Transverse colon (tissue), 4 donors: ENCODE results near the gene DGUOK. TPM values are rescaled to one million over a fixed set of nuclear protein-coding genes. Genes with fewer than 3 reads are reported as not detected.

Experiments
- DNase-seq: peaks from one replicate; pipeline ENCODE4 v3.0.0-alpha.2; 2019
- H3K27ac ChIP-seq, 4 donors: fragments of 200-600 bp; sonication (generic); 2 replicates each; pipeline ENCODE4 v1.5.1; 2016 to 2018; ENCODE audit warnings: inconsistent platforms in 4 of 4
- H3K27me3 ChIP-seq: fragments of 200-600 bp; sonication (generic); 2 replicates; pipeline ENCODE4 v1.5.1; 2017; ENCODE audit warnings: inconsistent platforms
- H3K36me3 ChIP-seq, 4 donors: fragments of 200-600 bp; sonication (generic); 2 replicates each; pipeline ENCODE4 v1.5.1; 2017 to 2019; ENCODE audit warnings: inconsistent platforms in 4 of 4
- H3K4me1 ChIP-seq, 4 donors: fragments of 200-600 bp; sonication (generic); 2 replicates each; pipeline ENCODE4 v1.5.1; 2017 to 2020; ENCODE audit warnings: inconsistent platforms in 4 of 4
- H3K4me3 ChIP-seq, 4 donors: fragments of 200-600 bp; sonication (generic); 1 replicate in 1 of 4; 2 replicates in 3 of 4; pipeline versions ENCODE4 v1.5.1 to v1.6.1; 2017 to 2019; ENCODE audit warnings: inconsistent platforms in 4 of 4
- H3K9me3 ChIP-seq, 2 donors: fragments of 200-600 bp; sonication (generic); 2 replicates each; pipeline ENCODE4 v1.5.1; 2017 to 2019; ENCODE audit warnings: inconsistent platforms in 2 of 2
- EP300 ChIP-seq: sonication (generic); formaldehyde crosslinking; IDR thresholded peaks from one replicate; pipeline ENCODE4 v1.6.1; 2017; ENCODE audit warnings: antibody characterized with exemption, low read depth
- POLR2A ChIP-seq: fragments of 450-650 bp; IDR thresholded peaks from one replicate; pipeline ENCODE4 v1.6.1; 2016; ENCODE audit warnings: antibody characterized with exemption, mild to moderate bottlenecking, moderate library complexity
- POLR2AphosphoS5 ChIP-seq, 3 donors: sonication (generic); formaldehyde crosslinking; IDR thresholded peaks; one replicate each; pipeline ENCODE4 v1.6.1; 2016; ENCODE audit warnings: antibody characterized with exemption in 3 of 3
- WGBS, 2 donors: methylation state at CpG; one replicate each; pipeline ENCODE4 v1.1.5; 2018; ENCODE audit warnings: low coverage in 1 of 2; 5-methylcytosine and 5-hydroxymethylcytosine counted together
- in situ Hi-C, 4 donors: fragments of 200-750 bp; cut with MboI; loops; one replicate each; pipeline versions ENCODE4 v1.15.0 to v1.15.1; 2017; ENCODE audit warnings: low sequenced_read_pairs in 3 of 4, low pct_ligation_motif_present in 1 of 4, low pct_unique_long_range_greater_than_20kb in 1 of 4
- intact Hi-C: fragments of 100-400 bp; cut with DNase I; formaldehyde crosslinking; loops from one replicate; pipeline ENCODE4 v1.15.1; 2023; ENCODE audit warnings: low total_unique reads
- total RNA-seq, 4 donors: library from RNA; depleted of rRNA; stranded (reverse); fragments of >200 nt; gene quantifications; one replicate each; pipeline ENCODE4 v1.1.0, GENCODE V29; 2016
- TF ChIP-seq, protein P1 (sequence below), 5 experiments: fragments of 200-600 bp in 3 of 5; fragments of 450-650 bp in 2 of 5; sonication (generic) in 3 of 5; IDR thresholded peaks; 1 replicate in 2 of 5; 2 replicates in 3 of 5; pipeline ENCODE4 v1.5.1; 2016 to 2017; ENCODE audit warnings: antibody characterized with exemption in 5 of 5, inconsistent platforms in 3 of 5, mild to moderate bottlenecking in 2 of 5, moderate library complexity in 1 of 5

Gene DGUOK
- total RNA-seq, 4 donors from 2014 or later = 27.3 to 49.7 (median 40.3) TPM

DNA sequence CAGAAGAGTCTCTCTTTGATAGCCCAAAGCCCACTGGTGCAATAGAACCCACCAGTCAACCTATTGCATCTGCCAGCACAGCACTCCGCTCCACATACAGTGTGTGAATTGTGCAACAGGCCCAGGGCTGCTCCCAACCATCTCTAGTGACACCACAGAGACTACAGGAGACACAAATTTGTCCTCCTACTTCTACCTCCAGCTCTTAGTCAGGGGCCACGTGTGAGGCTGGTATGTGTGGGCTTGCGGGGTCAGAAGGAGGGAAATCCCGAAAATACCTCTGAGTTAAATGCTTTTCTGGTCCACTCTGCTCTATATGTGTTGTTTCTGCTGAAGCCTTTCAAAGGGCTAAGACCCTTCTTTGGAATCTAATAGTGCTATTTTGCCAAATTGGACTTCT, 18.0 kb downstream of the DGUOK start:
- H3K9me3 ChIP-seq = no peaks in the 10 kb centered on the region
- H3K36me3 ChIP-seq = peaks cover 0 to 32% (median 14%) of the 10 kb centered on the region in 4 donors
- H3K4me1 ChIP-seq = peaks cover 0 to 18% (median 0%) of the 10 kb centered on the region in 4 donors
- H3K27me3 ChIP-seq = no peaks in the 10 kb centered on the region
- no peak overlapping the region for H3K4me3 ChIP-seq
- H3K27ac ChIP-seq = no peak overlapping the region
- intact Hi-C loops = no loop called here
- in situ Hi-C loops = no loop called here
- no peak for DNase-seq
- TF ChIP-seq, protein P1, sequence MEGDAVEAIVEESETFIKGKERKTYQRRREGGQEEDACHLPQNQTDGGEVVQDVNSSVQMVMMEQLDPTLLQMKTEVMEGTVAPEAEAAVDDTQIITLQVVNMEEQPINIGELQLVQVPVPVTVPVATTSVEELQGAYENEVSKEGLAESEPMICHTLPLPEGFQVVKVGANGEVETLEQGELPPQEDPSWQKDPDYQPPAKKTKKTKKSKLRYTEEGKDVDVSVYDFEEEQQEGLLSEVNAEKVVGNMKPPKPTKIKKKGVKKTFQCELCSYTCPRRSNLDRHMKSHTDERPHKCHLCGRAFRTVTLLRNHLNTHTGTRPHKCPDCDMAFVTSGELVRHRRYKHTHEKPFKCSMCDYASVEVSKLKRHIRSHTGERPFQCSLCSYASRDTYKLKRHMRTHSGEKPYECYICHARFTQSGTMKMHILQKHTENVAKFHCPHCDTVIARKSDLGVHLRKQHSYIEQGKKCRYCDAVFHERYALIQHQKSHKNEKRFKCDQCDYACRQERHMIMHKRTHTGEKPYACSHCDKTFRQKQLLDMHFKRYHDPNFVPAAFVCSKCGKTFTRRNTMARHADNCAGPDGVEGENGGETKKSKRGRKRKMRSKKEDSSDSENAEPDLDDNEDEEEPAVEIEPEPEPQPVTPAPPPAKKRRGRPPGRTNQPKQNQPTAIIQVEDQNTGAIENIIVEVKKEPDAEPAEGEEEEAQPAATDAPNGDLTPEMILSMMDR (IDR thresholded peaks at IDR 0.05) = no peak
- TF ChIP-seq EP300 (no peak), POLR2AphosphoS5 (IDR thresholded peaks at IDR 0.05) (no peak), POLR2A (no peak)
- 70 to 76% methylated on average over 3 to 4 of the region's 4 CpGs for WGBS, 2 donors

DNA sequence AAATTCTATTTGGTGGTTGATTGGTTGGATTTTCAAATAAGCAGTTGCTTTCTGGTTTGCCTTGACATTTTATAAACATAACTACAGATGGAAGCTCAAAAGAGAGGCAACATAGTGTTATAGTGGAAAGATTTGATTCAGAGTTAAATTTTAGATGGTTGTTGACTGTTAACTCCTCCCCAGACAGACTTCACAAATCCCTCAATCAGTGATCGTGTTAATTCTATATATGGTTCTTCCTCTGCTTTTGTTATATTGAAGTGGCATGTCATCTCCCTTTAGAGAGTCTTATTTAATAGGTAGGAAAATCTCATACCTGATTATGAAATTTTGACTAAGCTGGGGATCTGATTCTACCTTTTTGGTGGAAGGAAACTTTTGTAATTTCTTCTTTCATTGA, 19.5 kb downstream of the DGUOK start:
- Histone ChIP-seq H3K36me3 (peaks cover 0 to 37% (median 17%) of the 10 kb centered on the region in 4 donors), H3K4me1 (peaks cover 0 to 11% (median 0%) of the 10 kb centered on the region in 4 donors), H3K9me3 (no peaks in the 10 kb centered on the region), H3K27me3 (no peaks in the 10 kb centered on the region), H3K27ac (no peak overlapping the region), H3K4me3 (no peak overlapping the region)
- in situ Hi-C loops (no loop called here), intact Hi-C loops (no loop called here)
- no peak for TF ChIP-seq POLR2A
- TF ChIP-seq, protein P1 (IDR thresholded peaks at IDR 0.05) = no peak
- TF ChIP-seq EP300 = no peak
- TF ChIP-seq POLR2AphosphoS5 (IDR thresholded peaks at IDR 0.05) = no peak
- DNase-seq = no peak
- 71 to 78% methylated on average over 1 of the region's 1 CpG for WGBS, 2 donors

DNA sequence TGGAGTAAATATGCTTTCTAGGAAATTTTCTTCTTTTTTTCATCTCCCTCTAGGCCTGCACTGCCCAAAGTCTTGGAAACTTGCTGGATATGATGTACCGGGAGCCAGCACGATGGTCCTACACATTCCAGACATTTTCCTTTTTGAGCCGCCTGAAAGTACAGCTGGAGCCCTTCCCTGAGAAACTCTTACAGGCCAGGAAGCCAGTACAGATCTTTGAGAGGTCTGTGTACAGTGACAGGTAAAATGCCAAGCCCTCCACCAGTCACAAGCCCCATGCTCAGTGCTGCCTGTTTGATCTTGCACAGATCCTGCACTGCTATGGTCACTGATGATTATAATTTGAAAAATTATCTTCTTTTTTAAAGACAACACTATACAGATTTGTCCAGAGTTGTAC, 20.0 kb downstream of the DGUOK start:
- TF ChIP-seq, protein P1 (IDR thresholded peaks at IDR 0.05) = no peak
- TF ChIP-seq EP300 = no peak
- TF ChIP-seq POLR2AphosphoS5 (IDR thresholded peaks at IDR 0.05) = no peak
- TF ChIP-seq POLR2A = no peak

DNA sequence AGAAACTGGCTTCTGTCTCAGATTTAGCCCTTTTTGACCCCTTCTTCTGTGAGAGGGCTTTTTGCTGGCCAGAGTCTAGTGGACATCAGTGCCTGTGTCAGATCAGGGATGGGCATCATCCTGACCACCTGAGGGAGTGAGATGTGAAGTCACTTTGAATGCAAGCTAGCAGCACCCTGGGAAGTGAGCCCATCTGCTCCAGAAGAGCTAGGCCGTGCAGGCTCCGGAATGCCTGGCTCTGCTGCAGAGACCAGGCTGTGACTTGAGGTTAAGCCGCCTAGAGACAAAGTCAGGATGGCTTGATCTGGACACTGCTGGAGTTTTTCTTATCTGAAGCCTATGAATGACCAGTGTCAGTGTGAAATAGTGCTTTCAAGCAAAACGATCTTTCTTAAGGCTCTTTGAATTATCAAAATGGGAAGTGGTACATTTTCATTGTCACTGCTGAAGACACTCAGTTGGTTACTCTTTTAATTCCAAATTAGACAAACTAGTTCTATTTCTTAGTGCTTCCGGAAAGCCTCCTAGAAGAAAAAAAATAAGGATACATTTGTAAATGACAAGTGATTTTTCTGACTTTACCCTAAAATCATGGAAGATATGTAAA, 20.8 kb downstream of the DGUOK start:
- in situ Hi-C loops (no loop called here), intact Hi-C loops (no loop called here)
- H3K36me3 ChIP-seq = peaks cover 0 to 47% (median 20%) of the 10 kb centered on the region in 4 donors
- no peaks in the 10 kb centered on the region for H3K9me3 ChIP-seq
- TF ChIP-seq, protein P1 (IDR thresholded peaks at IDR 0.05) = no peak
- no peak for TF ChIP-seq POLR2AphosphoS5 (IDR thresholded peaks at IDR 0.05)
- TF ChIP-seq POLR2A = no peak
- TF ChIP-seq EP300 = no peak
- no peak overlapping the region for H3K27ac ChIP-seq
- no peaks in the 10 kb centered on the region for H3K27me3 ChIP-seq
- H3K4me3 ChIP-seq = no peak overlapping the region
- H3K4me1 ChIP-seq = peaks cover 0 to 11% (median 0%) of the 10 kb centered on the region in 4 donors
- DNase-seq = no peak
- 89 to 90% methylated on average over 2 to 5 of the region's 5 CpGs for WGBS, 2 donors

More for the DNA sequence above, 20.0 kb downstream of the DGUOK start:
- intact Hi-C loops = no loop called here
- H3K4me3 ChIP-seq = no peak overlapping the region
- H3K27me3 ChIP-seq = no peaks in the 10 kb centered on the region
- DNase-seq = no peak
- in situ Hi-C loops = no loop called here
- no peaks in the 10 kb centered on the region for H3K9me3 ChIP-seq
- H3K36me3 ChIP-seq = peaks cover 0 to 41% (median 20%) of the 10 kb centered on the region in 4 donors
- H3K27ac ChIP-seq = no peak overlapping the region
- WGBS, 2 donors = 82% methylated on average over 3 of the region's 3 CpGs; no CpG with 5 or more reads in 1 of the 2 donors
- H3K4me1 ChIP-seq = peaks cover 0 to 11% (median 0%) of the 10 kb centered on the region in 4 donors
